Prostate gland (tissue), 2 donors: ENCODE results near the gene APOC1. TPM values are rescaled to one million over a fixed set of nuclear protein-coding genes. Genes with fewer than 3 reads are reported as not detected.

Experiments used
- DNase-seq: peaks from one replicate; pipeline ENCODE4 v3.0.0-alpha.2; 2019; ENCODE audit warnings: low spot score
- H3K27ac ChIP-seq, 2 donors: fragments of 200-600 bp; sonication (generic); 2 replicates each; pipeline ENCODE4 v1.5.1; 2017 to 2019
- H3K27me3 ChIP-seq: fragments of 200-600 bp; sonication (generic); replicated peaks from 2 replicates; pipeline ENCODE4 v1.5.1; 2019; ENCODE audit not compliant: insufficient read depth
- H3K36me3 ChIP-seq, 2 donors: fragments of 200-600 bp; sonication (generic); 1 replicate in 1 of 2; 2 replicates in 1 of 2; pipeline versions ENCODE4 v1.5.1 to v1.8.1; 2017 to 2019
- H3K4me1 ChIP-seq: fragments of 200-600 bp; sonication (generic); replicated peaks from 2 replicates; pipeline ENCODE4 v1.5.1; 2019
- H3K4me3 ChIP-seq, 2 donors: fragments of 200-600 bp; sonication (generic); 2 replicates each; pipeline ENCODE4 v1.5.1; 2017 to 2019
- H3K9me3 ChIP-seq: fragments of 200-600 bp; sonication (generic); 2 replicates; pipeline ENCODE4 v1.5.1; 2017
- CTCF ChIP-seq, 4 experiments: fragments of 200-600 bp in 2 of 4; fragments of 450-650 bp in 2 of 4; sonication (generic) in 2 of 4; IDR thresholded peaks; 1 replicate in 3 of 4; 2 replicates in 1 of 4; pipeline ENCODE4 v1.5.1; 2016 to 2019; ENCODE audit warnings: antibody characterized with exemption in 4 of 4, mild to moderate bottlenecking in 2 of 4, moderate library complexity in 2 of 4
- POLR2A ChIP-seq: fragments of 450-650 bp; IDR thresholded peaks from one replicate; pipeline ENCODE4 v1.6.1; 2016; ENCODE audit warnings: antibody characterized with exemption, mild to moderate bottlenecking
- POLR2AphosphoS5 ChIP-seq: sonication (generic); formaldehyde crosslinking; IDR thresholded peaks from one replicate; pipeline ENCODE4 v1.6.1; 2017; ENCODE audit warnings: antibody characterized with exemption
- WGBS: methylation state at CpG from one replicate; pipeline ENCODE4 v1.1.5; 2018; 5-methylcytosine and 5-hydroxymethylcytosine counted together
- intact Hi-C: fragments of 100-400 bp; cut with DNase I; formaldehyde crosslinking; loops from one replicate; pipeline ENCODE4 v1.14.2; 2022
- total RNA-seq, 2 donors: library from RNA; depleted of rRNA; stranded (reverse); fragments of >200 nt; gene quantifications; one replicate each; pipeline ENCODE4 v1.1.0, GENCODE V29; 2016

APOC1 gene
- total RNA-seq, 2 donors from 2014 or later, result 7.3 to 80.1 TPM

GRCh38 chr19:44939668-44940067 is 25.3 kb downstream of the APOC1 start:
- no peaks in the 10 kb centered on the region for H3K4me1 ChIP-seq
- no peak overlapping the region for H3K4me3 ChIP-seq
- H3K27me3 ChIP-seq, result no peaks in the 10 kb centered on the region
- no peaks in the 10 kb centered on the region for H3K9me3 ChIP-seq
- WGBS, result 85% methylated on average over 5 of the region's 5 CpGs
- no peaks in the 10 kb centered on the region for H3K36me3 ChIP-seq
- H3K27ac ChIP-seq, result no peak overlapping the region
- no peak for DNase-seq
- no peak for TF ChIP-seq CTCF (IDR thresholded peaks at IDR 0.05)
- TF ChIP-seq POLR2AphosphoS5, result no peak
- no peak for TF ChIP-seq POLR2A
- intact Hi-C loops, result no loop called here

DNA sequence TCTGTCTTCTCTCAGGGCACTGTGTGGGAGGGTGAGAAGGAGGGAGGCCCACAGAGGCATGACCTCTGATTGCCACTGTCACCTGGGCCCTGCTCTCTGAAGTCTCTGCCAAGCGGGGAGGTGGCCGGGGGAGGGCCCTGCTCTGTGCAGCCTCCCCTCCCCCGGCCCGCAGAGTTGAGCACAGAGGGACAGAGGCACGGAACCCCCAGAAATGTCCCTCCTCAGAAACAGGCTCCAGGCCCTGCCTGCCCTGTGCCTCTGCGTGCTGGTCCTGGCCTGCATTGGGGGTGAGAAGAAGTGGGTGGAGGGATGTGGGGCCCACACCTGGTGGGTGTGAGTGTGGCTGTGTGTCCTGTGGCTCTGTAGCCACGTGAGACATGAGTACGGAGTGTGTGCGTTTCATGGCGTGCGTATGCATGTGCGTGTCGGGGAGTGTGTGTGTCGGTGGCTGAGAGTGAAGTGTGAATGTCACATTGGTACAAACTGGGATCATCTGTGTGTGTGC is 27.7 kb downstream of the APOC1 start, which contains the start of gene APOC4:
APOC4 (plus strand) TSS at position 171 of the 505 bp plus-strand sequence; CDS start at position 212, 41 bp downstream.
- Histone ChIP-seq H3K27me3 (no peaks in the 10 kb centered on the region), H3K4me1 (no peaks in the 10 kb centered on the region), H3K4me3 (no peak within 1 kb of the TSS), H3K9me3 (no peaks in the 10 kb centered on the region), H3K36me3 (no peaks in the 10 kb centered on the region), H3K27ac (no peak within 1 kb of the TSS)
- 83% methylated on average over 12 of the region's 14 CpGs for WGBS
- no peak for TF ChIP-seq POLR2A
- TF ChIP-seq CTCF (IDR thresholded peaks at IDR 0.05), result no peak
- TF ChIP-seq POLR2AphosphoS5, result no peak
- intact Hi-C loops, result no loop called here
- DNase-seq, result no peak

GRCh38 chr19:44943801-44944249 is 29.4 kb downstream of the APOC1 start:
- no peaks in the 10 kb centered on the region for H3K4me1 ChIP-seq
- TF ChIP-seq POLR2A (no peak), POLR2AphosphoS5 (no peak), CTCF (IDR thresholded peaks at IDR 0.05) (no peak)
- DNase-seq, result no peak
- no peak overlapping the region for H3K27ac ChIP-seq
- intact Hi-C loops, result no loop called here
- no peaks in the 10 kb centered on the region for H3K27me3 ChIP-seq
- H3K9me3 ChIP-seq, result no peaks in the 10 kb centered on the region
- no peak overlapping the region for H3K4me3 ChIP-seq
- H3K36me3 ChIP-seq, result no peaks in the 10 kb centered on the region
- 67% methylated on average over 10 of the region's 10 CpGs for WGBS

DNA sequence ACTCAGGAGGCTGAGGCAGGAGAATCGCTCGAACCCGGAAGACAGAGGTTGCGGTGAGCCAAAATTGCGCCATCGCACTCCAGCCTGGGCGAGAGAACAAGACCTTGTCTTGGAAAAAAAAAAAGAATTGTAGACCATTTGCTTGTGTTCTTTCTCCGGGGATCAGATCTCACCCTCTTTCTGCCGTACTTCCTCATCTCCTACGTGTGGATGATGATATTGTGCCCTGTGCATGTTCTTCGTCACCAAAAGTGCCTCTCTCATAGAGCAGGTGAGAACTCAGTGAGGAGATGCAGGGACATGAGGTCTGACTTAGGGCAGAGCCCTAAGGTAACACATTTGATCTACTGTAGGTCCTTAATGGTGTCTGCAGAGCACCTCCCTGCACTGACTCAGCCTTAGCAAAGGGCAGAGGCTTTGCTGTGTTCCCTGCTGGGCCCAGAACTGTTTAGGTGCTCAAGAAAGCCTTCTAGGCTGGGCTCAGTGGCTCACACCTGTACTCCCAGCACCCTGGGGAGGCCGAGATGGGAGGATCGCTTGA is 32.7 kb downstream of the APOC1 start:
- H3K4me1 ChIP-seq, result no peaks in the 10 kb centered on the region
- no peaks in the 10 kb centered on the region for H3K27me3 ChIP-seq
- WGBS, result 92% methylated on average over 13 of the region's 13 CpGs
- no peak for DNase-seq
- no peaks in the 10 kb centered on the region for H3K36me3 ChIP-seq
- H3K4me3 ChIP-seq, result no peak overlapping the region
- H3K9me3 ChIP-seq, result no peaks in the 10 kb centered on the region
- H3K27ac ChIP-seq, result no peak overlapping the region
- intact Hi-C loops, result no loop called here
- TF ChIP-seq CTCF (IDR thresholded peaks at IDR 0.05) (no peak), POLR2AphosphoS5 (no peak), POLR2A (no peak)

DNA sequence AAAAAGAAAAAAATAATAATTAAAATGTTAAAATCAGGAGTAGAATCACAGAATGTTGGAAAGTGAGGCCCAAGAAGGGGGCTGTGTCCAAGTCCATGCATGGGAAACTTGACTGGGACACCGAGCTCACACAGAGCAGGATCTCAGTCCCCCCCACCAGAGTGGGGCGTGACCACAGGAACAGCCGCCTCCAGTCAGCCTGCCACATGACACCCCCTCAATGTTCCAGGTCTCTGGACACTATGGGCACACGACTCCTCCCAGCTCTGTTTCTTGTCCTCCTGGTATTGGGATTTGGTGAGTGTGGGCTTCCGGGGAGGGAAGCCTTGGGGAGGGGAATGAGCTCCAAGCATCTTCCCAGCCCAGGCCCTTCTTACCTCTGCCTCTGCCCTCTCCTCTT is 33.8 kb downstream of the APOC1 start:
- 70% methylated on average over 5 of the region's 5 CpGs for WGBS
- intact Hi-C loops, result no loop called here
- no peak for DNase-seq

More for the DNA sequence above, 33.8 kb downstream of the APOC1 start:
- Histone ChIP-seq H3K4me1 (no peaks in the 10 kb centered on the region), H3K9me3 (no peaks in the 10 kb centered on the region), H3K4me3 (no peak overlapping the region), H3K36me3 (no peaks in the 10 kb centered on the region), H3K27me3 (no peaks in the 10 kb centered on the region), H3K27ac (no peak overlapping the region)
- TF ChIP-seq CTCF (IDR thresholded peaks at IDR 0.05) (no peak), POLR2AphosphoS5 (no peak), POLR2A (no peak)
